ENCODE results near the gene CDT1.
"Not testable (repeated sequence)": the region's sequence is repeated elsewhere in the genome, so short reads cannot be mapped to it uniquely, and the experiment has no call there.

Gene CDT1

DNA sequence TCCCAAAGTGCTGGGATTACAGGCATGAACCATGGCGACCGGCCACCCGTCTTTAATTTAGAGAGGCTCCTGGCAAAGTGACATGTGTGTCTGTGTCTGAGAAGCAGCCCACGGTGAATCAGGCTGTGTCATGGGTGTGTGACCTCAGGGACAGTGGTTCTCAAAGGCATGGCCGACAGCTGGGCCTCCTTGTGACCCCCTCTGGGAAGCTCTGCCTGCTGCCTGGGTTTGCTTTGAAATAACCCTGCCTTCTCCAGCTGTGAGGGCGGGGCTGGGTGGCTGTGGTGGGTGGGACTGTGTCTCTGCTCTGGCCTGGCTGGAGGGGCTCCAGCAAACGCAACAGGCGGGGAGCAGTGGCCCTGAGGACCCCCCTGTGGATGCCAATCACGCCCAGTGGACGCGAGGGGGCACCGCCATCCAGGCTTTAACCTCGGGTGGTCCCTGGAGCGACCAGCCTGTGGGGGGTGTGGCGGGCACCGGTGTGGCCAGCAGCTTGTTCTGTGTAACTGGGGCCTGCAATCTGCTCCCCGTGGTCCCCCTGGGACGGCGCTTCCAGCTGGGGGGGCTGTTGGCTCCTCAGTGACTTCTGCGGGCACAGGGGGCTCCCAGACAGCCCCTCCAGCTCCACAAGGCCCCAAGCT lies 16.9 kb downstream of the CDT1 start:
- no peak for DNase-seq

DNA sequence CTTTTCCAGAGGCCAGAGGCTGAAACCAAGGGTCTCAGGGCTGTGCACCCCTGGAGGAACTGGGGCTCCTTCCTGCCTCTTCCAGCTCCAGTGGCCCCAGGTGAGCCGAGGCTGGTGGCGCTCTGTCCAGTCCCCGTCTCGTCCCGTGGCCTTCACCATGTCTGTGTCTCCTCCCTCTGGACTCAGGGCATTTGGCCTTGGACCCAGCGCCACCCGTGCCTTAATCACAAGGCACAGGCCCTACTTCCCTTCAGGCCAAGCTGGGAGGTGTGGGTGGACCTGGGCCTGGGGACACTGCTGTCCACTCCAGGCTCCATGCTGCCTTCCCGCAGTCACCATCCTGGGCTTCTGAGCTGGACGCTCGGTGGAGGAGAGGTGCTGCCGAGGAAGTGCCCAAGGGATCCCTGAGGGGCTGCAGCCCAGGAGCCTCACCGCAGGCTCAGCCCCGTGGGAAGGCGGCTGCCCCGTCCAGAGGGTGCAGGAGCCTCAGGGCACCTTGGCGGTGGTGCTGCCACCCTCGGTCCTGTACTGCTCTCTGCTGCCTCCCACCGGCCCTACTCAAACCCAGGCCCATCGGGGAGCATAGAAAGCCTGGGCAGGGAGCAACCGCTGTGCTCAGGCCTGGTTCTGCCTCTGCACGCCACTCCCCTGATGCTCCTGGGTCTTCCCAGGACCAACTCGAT lies 17.7 kb downstream of the CDT1 start:
- DNase-seq, result no peak

DNA sequence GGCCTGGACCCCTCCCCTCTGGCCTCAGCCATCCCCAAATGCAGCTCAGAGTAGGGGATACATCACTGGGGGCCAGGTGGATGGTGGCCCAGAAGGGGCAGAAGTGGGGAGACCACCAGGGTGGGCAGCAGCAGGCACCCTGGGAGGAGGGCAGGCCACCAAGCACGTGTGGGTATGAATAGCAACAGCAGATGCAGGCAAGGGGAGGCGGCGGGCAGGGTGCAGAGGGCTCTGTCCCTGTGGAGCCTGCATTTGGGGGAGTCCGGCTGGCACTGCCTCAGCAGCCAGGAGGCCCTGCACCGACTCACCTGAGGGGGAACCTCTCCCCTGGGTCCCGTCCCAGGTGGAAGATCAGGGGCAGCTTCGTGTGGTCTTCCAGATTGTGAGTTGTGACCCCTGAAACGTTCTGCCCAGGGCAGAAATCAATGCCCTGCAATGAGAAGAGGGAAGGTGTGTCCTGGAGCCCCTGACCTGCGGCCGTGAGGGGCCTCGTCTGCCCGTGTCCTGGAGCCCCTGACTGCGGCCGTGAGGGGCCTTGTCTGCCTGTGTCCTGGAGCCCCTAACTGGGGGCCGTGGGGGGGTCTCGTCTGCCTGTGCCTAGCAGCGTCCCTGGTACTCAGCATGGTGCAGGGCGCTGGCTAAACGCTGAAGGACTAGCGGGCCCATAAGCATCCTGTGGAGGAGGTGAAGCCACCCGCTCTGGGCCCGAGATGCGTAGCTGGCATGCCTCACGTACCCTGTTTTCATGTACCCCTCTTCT lies 18.9 kb downstream of the CDT1 start:
- no peak for DNase-seq

DNA sequence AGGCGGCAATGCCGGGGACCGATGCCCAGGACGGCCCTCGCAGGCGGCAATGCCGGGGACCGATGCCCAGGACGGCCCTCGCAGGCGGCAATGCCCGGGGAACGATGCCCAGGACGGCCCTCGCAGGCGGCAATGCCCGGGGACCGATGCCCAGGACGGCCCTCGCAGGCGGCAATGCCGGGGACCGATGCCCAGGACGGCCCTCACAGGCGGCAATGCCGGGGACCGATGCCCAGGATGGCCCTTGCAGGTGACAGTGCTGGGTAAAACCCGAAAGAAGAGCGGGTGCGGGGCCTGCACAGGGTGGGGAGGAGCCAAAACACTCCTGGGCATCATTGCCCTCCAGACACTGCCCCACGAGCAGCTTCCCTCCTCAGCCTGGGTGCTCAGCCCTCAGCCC lies 20.1 kb downstream of the CDT1 start:
- DNase-seq, result not testable (repeated sequence)

DNA sequence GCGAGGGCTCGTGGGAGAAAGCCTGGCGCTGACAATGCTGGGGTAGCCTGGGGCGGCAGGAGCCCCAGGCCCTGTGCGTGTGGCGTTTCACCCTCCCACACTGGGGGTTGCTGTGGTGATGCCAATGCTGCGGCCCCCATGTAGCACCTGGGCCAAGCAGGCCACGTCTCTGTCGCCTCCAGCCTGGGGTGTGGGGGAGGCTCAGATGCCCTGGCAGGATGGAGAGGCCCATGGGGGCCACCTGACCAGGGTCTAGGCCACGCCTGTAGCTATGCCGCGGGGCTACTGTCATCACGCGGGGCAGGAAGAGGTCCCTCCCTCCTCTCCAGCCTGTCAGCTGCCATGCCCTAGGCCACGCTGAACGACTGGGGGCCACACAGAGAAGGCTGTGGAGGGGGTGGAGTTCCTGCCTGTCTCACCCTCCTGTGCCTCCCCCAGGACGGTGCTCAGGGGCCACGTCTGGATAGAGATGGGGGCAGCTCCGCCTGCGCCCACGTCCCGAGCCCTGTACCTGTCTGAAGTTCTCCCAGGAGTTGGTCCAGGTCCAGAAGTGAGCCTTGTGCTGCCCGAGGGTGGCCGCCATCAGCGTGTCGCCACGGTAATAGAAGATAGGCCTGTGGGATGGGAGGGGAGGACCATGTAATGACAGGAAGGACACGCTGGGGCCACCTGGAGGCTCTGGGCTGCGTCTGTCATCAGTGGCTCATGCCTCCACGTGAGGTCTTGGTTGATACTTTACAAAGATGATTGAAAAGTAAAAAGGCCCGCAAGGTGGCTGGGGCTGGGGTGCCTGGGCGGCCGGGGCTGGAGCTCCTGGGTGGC lies 20.9 kb downstream of the CDT1 start:
- DNase-seq, result no peak

DNA sequence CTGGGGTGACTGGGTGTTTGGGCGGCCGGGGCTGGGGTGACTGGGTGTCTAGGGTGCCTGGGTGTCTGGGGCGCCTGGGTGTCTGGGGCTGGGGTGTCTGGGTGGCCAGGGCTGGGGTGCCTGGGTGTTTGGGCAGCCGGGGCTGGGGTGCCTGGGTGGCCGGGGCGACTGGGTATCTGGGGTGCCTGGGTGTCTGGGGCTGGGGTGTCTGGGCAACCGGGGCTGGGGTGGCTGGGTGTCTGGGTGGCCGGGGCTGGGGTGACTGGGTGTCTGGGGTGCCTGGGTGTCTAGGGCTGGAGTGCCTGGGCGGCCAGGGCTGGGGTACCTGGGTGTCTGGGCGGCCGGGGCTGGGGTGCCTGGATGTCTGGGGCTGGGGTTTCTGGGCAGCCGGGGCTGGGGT lies 21.6 kb downstream of the CDT1 start:
- DNase-seq, result no peak

DNA sequence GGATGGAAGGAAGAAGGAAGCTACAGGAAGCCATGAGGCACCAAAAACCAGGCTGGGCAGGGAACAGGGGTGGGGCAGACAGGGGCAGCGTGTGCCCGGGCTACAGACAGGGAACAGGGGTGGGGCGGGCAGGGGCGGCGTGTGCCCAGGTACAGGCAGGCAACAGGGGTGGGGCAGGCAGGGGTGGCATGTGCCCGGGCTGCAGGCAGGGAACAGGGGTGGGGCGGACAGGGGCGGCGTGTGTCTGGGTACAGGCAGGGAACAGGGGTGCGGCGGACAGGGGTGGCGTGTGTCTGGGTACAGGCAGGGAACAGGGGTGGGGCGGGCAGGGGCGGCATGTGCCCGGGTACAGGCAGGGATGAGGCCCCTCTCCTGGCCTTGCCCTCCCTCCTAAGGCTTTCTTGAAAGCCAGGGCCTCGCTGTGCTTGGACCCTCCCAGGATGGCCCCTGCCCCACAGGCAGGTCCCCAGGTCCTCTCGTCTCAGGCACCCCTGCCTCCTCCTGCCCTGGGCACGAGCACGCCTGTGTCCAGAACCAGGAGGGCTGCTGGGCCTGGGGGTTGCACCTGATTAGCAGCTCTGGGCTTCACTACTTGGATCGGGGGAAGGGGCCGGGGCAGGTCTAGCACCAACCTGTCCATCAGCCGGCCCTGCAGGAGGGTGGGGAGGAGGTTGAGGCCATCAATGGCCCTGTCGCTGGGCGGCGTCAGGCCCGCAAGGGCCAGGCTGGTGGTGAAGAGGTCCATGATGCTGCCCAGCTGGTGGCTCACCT lies 22.7 kb downstream of the CDT1 start:
- no peak for DNase-seq

DNA sequence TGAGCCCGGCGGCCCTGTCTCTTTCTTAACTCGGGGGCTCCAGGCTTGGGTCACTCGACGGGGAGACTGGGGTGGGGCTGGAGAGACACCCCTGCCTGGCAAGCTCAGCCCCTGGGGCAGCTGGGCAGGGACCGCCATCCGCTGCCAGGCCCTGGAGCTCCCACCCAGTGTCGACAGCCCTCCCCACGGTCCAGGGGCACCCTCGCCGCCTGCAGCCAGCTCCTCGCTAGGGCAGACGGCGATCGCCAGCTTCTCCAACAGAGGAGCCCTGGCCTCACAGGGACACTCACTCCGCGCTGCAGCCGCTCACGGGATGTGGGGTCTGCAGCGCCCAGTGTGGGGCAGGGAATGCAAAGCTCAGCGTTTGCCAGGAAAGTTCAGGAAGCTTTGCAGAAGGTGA lies 24.1 kb downstream of the CDT1 start:
- DNase-seq, result no peak

DNA sequence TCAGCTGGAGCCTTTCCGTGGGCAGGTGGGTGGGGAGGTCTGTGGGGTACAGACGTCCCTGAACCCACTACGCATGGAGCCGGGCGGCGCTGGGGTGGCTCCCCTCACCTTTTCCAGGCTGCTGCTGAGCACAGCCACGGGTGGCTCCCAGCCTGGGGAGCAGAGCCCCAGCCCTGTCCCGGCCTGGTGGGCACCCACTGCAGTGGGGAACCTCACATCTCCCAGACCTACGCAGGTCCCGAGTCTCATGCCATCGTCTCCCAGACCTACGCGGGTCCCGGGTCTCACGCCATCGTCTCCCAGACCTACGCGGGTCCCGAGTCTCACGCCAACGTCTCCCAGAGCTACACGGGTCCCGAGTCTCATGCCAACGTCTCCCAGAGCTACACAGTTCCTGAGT lies 25.1 kb downstream of the CDT1 start:
- no peak for DNase-seq

DNA sequence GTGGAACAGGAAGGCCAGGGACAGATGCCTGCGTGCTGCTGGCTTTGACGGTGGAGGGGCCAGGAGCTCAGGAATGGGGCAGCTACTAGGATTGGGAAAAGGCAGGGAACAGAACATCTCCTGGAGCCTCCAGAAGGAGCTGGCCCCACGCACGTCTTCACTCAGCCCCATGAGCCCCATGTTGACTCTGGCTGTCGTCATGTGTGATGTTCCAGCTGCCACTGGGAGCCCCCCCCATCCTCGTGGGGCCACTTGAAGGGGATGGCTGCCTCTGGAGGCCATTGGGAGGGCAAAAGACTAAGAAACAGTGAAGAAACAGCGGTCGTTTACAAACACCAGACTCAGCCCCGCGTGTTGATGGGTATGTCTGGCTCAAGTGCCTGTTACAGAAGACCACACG lies 26.7 kb downstream of the CDT1 start:
- DNase-seq, result no peak

DNA sequence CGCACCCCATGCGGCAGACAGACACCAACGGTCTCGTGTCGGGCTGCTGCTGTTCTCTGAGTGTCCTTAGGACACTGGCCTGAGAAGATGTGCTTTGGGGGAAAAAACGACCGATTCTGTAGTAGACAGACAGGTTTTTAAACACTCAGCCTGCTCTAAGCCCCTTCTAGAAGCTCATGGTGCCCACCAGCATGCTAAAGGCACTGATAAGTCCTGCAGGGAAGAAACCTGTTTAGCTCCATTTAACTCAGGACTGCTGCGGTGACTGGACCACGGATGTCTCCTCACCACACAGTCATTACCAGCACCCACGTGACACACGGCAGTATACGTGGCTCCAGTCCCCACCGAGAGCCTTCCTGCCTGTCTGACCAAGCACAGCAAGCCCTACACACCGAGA lies 27.2 kb downstream of the CDT1 start:
- no peak for DNase-seq

DNA sequence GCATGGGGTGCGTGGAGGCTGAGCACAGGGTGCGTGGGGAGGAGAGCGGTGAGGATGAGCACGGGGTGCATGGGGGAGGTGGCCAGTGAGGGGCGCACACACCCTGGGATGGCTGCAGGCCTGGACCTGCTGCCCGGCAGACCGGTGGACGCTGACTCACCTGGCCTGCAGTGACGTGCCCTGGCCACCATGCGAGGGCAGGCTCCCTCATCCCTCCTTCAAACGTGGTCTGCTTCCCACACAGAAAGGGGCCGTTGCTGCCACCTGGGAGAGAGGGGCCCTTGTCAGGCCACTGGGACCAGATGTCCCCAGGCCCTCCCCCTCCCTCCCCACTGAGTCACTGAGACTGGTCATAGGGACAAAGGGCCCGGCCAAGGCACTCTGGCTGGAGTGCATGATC lies 28.2 kb downstream of the CDT1 start:
- DNase-seq, result no peak

DNA sequence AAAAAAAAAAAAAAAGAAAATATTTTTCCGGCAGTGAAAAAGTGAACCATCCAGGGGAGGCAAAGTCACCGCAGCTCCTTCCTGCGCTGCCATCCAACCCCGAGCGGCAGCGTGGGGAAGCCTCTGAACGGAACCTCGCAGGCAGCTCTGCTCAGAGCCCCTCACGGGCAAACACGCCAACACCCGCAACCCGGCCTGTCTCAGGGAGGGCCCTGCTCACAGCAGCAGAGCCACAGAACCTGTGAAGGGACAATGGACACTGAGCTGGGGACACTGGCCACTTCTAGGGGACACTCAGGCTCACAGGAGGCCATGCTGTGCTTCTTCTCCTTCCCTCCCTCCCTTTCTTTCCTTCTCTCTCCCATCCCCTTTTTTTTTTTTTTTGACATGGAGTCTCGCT lies 29.5 kb downstream of the CDT1 start:
- no peak for DNase-seq

DNA sequence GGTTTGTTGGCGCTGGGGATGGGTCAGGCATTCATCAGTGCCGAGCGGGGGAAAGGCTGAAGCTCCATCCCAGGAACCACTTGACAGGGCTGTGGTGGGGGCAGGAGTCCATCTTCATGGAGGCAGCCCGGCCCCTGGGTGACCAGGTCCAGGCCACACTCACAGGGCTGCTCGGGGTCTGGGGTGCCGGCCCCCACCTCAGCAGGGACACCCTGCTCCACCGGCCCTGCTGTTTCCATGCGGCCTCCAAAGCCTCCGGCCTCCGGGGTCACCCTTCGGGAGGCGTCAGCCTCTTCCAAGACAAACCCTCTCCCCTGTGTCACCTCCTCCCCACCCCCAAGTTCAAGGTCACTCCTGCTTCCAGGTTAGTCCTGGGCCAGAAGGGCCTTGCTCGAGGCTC lies 31.1 kb downstream of the CDT1 start:
- no peak for DNase-seq

DNA sequence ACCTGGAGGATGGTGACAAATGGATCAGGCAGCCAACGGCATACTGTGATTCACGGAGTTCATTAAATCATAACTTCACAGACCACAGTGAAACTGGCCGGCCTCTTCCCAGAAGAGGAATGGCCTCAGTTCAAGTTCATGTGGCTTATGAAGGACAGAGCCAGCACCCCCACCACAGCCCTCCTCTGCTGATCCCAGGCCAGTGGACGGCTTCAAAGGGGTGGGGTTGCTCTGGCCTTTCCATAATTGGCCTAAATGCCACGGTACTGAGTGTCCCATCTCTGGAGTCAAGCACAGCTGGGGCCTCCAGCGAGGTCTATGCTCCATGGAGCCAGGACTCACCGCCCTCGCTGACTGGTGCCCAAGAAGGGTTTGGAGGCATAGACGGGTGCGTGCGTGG lies 31.8 kb downstream of the CDT1 start:
- no peak for DNase-seq

DNA sequence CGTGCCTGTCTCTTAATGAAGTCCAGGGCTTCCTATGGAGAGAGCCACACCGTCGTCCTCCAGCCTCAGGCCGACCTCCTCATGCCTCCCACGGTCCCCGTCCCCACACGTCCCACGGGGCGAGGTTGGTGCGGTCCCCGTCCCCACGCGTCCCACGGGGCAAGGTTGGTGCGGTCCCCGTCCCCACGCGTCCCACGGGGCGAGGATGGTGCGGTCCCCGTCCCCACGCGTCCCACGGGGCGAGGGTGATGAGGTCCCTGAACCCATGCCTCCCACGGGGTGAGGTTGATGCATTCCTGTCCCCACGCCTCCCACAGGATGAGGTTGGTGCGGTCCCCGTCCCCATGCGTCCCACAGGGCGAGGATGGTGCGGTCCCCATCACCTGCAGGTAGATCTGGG lies 32.2 kb downstream of the CDT1 start:
- DNase-seq, result no peak

DNA sequence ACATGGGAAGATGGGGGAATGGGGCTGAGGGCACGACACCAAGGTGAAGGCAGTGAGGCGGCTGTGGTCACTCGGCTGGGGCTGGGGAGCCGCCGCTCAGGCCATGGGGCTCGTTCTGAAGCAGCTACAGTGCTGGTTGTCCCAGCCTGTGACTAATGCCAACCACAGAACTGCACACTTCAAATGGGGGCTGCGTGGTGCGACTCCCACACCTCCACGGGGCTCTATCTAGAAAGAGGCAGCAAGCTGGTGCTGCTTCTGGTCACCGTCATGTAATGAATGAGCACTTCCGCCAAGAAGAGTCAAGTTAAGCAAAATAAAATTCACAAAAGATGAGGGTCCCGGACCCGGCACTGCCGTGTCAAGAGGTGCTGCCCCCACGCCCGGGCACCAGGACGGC lies 33.2 kb downstream of the CDT1 start:
- no peak for DNase-seq

DNA sequence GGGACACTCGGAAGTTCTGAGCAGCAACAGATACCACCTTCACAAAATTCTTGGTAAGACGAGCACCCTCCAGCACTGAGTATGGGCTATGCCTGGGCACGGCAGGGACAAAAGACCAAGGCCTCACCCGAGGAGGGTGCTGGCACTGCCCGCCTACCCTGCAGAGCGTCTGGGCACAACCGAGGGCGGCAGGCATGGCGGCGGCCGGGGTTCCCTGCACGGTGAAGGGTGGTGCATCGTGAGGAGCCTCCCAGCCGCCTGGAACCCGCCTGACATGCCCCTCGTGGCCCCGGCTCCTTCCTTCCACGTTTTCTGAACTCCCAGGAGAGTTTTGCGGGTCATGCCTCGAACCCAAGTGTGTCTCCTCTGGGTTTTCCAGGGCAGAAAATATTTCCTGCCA lies 34.2 kb downstream of the CDT1 start:
- no peak for DNase-seq

DNA sequence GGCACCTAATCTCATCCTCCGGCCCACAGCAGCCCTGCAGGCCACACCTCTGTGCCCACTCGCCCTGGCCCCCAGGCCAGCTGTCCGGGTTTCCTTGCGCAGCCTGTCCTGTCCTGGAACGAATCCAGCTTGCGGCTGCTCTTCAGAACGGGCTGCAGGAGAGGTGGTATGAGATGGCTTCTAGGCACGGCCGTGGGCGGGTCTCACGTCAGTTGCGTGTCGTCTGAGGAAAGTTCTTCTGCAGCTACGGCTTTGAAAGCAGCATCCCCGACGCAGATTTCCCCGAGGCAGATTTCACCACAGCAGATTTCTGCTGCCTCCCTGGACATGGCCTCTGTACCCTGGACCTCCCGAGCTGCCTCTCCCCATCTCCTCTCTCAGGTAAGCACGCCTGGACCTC lies 35.0 kb downstream of the CDT1 start:
- no peak for DNase-seq

DNA sequence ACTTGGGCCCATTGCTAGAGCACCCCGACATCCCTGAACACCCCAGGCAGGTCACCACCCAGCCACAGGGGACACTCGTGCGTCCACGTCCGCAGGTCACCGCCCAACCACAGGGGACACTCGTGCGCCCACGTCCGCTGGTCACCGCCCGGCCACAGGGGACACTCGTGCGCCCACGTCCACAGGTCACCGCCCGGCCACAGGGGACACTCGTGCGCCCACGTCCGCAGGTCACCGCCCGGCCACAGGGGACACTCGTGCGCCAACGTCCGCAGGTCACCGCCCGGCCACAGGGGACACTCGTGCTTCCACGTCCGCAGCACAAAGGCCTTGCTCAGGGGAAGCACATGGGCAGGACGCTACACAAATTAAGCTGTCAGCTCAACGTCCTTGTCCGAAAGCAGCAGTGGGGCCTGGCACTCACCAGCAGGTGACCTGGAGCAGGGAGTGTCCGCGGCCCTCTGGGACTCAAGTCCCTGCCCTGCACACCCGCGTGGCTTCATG lies 35.5 kb downstream of the CDT1 start:
- DNase-seq, result no peak

DNA sequence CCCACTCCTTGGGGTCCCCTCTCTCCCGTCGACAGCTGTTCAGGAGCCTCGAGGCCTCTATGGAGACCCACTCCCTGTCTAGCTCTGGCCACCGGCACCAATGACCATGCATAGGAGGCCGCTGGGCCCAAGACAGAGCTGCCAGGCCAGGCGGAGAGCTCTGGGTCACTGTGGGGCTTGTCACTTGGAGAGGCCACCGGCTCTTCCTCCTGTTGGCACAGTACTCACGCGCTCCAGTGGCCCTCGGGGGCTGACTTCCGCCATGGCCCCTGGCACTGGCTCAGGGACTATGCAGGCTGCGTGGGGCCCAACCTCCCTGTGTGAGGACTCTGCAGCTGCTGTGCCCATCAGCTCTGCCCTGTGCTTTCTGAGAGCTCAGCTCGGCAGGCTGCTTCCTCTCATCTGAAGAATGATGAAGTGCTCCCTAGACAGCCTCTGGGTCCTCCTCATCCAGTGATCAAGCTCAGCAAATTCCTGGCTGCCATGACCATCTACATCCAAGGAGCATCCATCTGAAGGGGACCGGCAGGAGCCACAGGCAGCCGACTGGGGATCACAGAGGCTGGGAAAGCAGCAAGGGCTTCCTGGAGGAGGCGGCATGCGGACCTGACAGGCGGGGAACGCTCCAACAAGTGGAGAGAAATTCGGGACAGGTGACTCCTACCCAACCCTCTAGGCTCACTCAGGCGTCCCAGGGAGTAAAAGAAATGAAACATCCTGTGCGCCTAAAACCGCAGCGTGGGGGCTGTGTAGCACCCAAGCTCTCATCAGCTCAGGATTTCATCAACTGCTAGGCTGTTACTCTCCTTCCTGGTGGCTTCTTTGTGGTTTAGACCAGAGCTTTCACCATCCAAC lies 36.4 kb downstream of the CDT1 start:
- DNase-seq, result no peak

Measured in activated naive CD4-positive, alpha-beta T cell treated with Interleukin-2 at 50 U/mL for 16 hours (primary cell).